Activated naive CD8-positive, alpha-beta T cell treated with anti-CD3 and anti-CD28 coated beads, Interleukin-2, amount 50 U/mL, for 16 hours (primary cell): Measurements from ENCODE around the gene ASGR2.
"Not testable (repeated sequence)": the region's sequence is repeated elsewhere in the genome, so short reads cannot be mapped to it uniquely, and the experiment has no call there.

Source experiments
- DNase-seq: peaks from one replicate; pipeline ENCODE4 v3.0.0-alpha.2; 2020; ENCODE audit warnings: low read depth, low spot score

Gene ASGR2, protein sequence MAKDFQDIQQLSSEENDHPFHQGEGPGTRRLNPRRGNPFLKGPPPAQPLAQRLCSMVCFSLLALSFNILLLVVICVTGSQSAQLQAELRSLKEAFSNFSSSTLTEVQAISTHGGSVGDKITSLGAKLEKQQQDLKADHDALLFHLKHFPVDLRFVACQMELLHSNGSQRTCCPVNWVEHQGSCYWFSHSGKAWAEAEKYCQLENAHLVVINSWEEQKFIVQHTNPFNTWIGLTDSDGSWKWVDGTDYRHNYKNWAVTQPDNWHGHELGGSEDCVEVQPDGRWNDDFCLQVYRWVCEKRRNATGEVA

DNA sequence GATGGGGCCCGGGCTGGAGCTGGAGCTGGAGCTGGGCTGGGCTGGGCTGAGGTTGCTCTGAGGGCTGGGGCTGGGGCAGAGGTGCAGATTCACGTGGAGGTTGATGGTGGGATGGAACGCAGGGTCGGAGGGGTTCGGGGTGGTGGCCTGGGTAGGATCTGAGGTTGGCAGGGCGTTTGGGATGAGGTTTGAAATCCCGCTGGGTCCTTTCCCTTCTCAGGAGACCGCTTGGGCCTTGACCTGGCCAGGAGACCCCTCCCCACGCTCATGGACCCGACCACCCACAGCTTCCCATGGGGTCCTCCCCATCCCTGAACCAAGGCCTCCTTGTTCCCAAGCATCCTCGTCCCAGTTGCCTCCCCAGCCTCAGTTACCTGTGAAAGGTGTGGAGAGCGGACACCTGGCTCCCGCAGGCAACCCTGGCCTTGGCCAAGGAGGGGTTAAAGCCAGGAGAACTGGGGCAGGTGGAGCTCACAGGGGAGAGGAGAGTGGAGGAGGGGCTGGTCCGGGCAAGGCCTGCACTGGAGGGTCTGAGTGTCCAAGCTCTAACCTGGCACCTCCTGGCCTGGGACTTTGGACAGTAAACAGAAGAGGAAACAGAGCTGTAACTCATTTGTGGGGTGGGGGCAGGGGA is at the start of gene ASGR2:
ASGR2 (minus strand) TSS at position 582 of the 634 bp plus-strand sequence. CDS start 582 bp downstream, outside the sequence.
- DNase-seq: no peak

- not testable (repeated sequence) for DNase-seq
Measured at GRCh38 chr17:7159571-7159970, 44.9 kb upstream of the ASGR2 start.

DNA sequence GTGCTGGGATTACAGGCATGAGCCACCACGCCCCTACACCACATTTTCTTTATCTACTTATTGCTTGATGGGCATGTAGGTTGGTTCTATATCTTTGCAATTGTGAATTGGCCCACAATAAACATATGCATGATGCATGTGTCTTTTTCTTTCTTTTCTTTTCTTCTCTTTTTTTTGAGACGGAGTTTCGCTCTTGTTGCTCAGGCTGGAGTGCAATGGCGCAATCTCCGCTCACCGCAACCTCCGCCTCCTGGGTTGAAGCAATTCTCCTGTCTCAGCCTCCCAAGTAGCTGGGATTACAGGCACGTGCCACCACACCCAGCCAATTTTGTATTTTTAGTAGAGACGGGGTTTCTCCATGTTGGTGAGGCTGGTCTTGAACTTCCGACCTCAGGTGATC is 43.8 kb upstream of the ASGR2 start:
- not testable (repeated sequence) for DNase-seq

GRCh38 chr17:7156342-7156940 is 41.8 kb upstream of the ASGR2 start:
- DNase-seq: no peak

GRCh38 chr17:7147772-7148171 is 33.1 kb upstream of the ASGR2 start:
- no peak for DNase-seq

- no peak for DNase-seq
Measured at GRCh38 chr17:7146115-7146514, 31.5 kb upstream of the ASGR2 start.

DNA sequence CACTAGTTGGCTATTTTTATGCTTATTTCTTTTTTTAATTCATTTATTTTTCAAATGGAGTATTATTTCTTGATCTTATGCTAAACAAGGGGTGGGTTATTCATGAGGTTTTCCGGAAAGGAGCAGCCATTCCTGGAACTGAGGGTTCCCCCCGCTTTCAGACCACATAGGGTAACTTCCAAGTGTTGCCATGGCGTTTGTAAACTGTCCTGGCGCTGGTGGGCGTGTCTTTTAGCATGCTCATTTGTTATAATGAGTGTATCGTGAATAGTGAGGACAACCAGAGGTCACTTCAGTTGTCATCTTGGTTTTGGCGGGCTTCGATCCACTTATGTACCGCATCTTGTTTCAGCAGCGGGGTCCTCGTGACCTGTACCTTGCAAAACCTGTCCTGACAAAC is 29.6 kb upstream of the ASGR2 start:
- DNase-seq: no peak

GRCh38 chr17:7141824-7142223 is 27.2 kb upstream of the ASGR2 start:
- DNase-seq: no peak

DNA sequence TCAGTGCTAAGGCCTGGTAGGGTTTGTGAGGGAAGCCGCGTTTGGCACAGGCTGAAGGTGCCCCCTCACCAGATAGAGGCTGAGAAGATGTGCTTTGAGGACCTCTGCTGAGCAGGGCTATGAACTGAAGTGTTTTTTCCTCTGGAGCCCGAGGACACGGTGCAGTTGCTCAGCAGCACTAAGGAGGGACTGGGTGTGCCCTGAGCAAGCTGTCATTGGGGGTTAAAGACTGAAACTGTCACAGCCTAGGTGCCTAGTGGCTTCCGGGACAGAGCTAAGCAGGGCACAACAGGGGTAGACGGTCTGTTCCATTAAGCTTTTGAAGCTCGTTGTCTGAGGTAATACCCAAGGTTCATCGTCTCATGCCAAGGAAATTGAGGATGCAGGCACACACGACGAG is 24.8 kb upstream of the ASGR2 start:
- no peak for DNase-seq

DNA sequence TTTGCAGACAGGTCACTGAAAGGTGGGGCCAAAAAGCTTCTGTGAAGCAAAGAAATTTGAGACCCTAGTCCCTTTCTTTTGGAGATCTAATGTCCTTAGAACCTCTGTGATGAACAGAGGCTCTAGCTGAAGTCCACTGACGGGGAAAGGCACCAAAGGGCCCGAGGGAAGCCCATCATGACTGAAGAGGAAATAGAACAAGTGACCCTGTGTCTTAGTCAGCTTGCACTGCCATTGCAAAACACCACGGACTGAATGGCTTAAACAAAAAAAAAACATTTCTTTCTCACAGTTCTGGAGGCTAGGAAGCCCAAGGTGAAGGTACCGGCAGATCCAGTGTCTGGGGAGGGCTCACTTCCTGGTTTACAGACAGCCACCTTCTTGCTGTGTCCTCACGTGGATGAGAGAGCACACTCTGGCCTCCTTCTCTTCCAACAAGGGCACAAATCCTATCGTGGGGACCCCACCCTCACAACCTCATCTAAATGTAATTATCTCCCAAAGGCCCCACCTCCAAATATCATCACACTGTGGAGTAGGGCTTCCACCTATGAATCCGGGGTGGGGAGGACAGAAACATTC is 24.3 kb upstream of the ASGR2 start:
- no peak for DNase-seq

DNA sequence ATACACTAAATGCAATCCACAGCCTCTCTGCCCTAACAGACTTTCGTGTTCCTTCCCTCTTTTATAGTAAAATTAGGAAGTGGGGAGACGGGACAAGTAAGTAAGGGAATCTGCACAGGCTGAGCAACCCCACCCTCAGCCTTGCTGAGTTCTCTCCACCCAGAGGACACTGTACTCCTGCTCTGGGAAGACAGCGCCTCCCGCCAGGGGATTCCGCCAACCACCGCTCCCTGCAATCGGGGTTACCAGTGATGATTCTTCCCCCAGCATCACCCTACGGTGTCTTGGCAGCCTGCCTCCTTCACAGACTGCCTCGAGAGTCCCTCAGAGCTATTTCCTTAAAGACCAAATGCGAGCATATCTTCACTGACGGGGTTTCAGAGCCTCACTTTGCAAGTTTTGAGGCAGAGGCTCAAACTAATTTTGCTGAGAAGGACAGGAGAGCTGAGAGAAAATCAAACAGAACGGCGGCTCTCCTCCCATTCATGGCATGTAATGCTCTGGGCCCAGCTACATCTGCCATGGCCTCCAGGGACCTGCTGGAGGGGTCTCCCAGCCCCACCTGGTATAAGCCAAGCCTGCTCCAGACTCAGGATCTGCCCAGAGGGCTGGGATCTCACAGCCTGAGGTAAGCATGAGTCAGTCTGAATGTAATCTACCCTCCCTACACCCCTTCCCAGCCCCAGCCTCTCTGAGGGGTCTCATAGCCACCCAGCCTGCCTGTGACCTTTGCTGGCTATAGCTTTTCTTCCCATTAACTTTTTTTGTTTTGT is 22.7 kb upstream of the ASGR2 start:
- no peak for DNase-seq

GRCh38 chr17:7136266-7136877 is 21.8 kb upstream of the ASGR2 start:
- DNase-seq: peak; percentile 59

GRCh38 chr17:7133916-7134315 is 19.3 kb upstream of the ASGR2 start:
- DNase-seq: no peak

DNA sequence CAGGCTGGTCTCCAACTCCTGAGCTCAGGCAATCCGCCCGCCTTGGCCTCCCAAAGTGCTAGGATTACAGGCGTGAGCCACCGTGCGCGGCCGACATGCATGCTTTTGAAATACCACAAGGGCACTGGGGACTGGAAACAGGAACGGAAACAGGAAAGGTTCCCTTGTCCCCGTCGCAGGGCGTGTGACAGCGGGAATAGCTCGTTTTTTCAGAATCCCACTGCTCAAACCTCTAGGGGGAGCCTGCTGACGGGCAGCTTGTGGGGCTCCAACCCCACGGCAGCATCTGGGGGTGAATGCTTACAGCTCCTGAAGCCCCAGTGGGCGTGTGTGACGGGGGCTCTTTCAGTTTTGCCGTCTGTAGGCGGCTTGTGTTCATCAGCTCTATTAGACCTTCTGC is 18.8 kb upstream of the ASGR2 start:
- peak; percentile 18 for DNase-seq

DNA sequence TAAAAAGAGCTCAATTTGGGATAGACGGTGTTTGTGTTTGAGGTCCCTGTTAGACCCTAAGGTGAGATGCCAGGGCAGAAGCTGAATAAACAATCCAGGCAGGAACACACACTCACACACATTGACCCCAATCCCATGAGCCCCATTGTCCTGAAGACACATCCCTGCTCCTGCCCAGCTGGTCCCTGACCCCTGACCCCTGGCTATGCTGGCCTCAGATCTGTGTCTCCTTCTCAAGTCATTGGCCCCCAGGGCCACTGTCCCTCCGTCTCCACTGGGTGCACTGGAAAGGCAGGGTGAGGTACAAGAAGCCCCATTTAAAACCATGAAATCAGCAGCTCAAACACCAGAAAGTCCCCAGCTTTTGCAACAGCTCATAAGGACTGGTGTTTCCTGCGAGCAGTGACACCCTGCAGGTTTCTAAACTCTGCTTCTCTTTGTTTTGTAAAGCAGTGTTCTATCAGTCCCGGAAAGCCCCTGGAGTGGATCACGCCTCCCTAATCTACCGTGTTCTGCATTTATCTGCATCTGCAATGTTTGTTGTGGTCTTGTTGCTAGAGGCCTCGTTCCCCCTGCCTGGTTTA is 18.0 kb upstream of the ASGR2 start:
- DNase-seq: peak; percentile 14

- no peak for DNase-seq
Measured at GRCh38 chr17:7131423-7131791, 16.8 kb upstream of the ASGR2 start.

GRCh38 chr17:7130621-7131422 is 16.2 kb upstream of the ASGR2 start:
- DNase-seq: no peak

DNA sequence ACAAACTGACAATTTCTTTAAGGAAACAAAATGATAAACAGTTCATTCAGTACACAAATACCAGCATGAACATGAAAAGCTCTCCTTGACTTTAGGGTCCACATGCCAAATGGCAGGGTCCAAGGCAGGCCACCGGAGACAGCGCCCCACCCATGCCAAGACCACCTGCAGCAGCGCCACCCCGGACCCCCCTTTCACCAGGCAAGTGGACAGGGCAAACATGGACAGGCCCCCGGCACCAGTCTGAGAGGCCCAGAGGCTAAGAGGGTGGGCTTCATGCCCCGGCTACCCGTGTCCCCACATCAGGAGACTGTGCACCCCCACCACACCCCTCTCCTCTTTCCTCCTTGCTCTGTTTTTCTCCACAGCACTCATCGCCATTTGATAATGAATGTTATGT is 14.7 kb upstream of the ASGR2 start:
- DNase-seq: no peak

DNA sequence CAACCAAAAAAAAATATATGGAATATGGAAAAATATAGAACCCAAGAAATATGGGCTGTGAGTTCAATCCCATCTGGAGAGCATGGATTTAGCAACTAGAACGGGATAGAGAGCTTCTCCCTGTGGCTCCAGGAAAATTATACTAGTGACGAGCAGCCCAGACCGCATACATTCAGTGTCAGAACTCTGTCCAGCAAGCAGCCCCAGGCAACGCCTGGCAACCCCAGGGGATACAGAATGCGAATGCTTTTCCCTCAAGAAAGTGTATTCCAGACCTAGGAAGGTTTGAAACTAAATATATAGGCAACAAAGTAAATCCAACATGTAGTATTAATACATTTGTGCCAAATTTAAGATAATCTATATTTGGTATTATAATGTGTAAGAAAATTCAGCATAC is 13.5 kb upstream of the ASGR2 start:
- DNase-seq: no peak

- DNase-seq: not testable (repeated sequence)
Measured at GRCh38 chr17:7127501-7127900, 12.9 kb upstream of the ASGR2 start.
